RWPE2 (cell line): ENCODE measurements around the gene ACRV1.

Source experiments
- ATAC-seq: fragments of 200-7000 bp; cut with Tn5 transposase; 3 replicates; pipeline ENCODE4 v1.9.1; 2021; ENCODE audit warnings: low read depth
- DNase-seq: peaks from one replicate; pipeline ENCODE4 v3.0.0-alpha.2; 2020; ENCODE audit warnings: low spot score
- H3K27ac ChIP-seq: fragments of 450-650 bp; 2 replicates; pipeline ENCODE4 v1.5.1; 2017; ENCODE audit warnings: mild to moderate bottlenecking; ENCODE audit not compliant: poor library complexity, severe bottlenecking
- H3K27me3 ChIP-seq: fragments of 250-450 bp; sonication (Bioruptor Pico); 2 replicates; pipeline ENCODE4 v1.5.1; 2021; ENCODE audit warnings: mild to moderate bottlenecking, moderate library complexity; ENCODE audit not compliant: insufficient read depth, poor library complexity, severe bottlenecking
- H3K36me3 ChIP-seq: fragments of 250-450 bp; sonication (Bioruptor Pico); 2 replicates; pipeline ENCODE4 v1.5.1; 2020; ENCODE audit warnings: low read depth, mild to moderate bottlenecking, moderate library complexity
- H3K4me1 ChIP-seq: fragments of 250-450 bp; sonication (Bioruptor Pico); 2 replicates; pipeline ENCODE4 v1.5.1; 2021; ENCODE audit warnings: mild to moderate bottlenecking, moderate library complexity; ENCODE audit not compliant: insufficient read depth, poor library complexity, severe bottlenecking
- H3K4me3 ChIP-seq: fragments of 250-450 bp; sonication (Bioruptor Pico); 2 replicates; pipeline ENCODE4 v1.5.1; 2021; ENCODE audit warnings: mild to moderate bottlenecking, moderate library complexity; ENCODE audit not compliant: severe bottlenecking
- H3K9me3 ChIP-seq: fragments of 250-450 bp; sonication (Bioruptor Pico); 2 replicates; pipeline ENCODE4 v1.5.1; 2021; ENCODE audit warnings: mild to moderate bottlenecking, moderate library complexity; ENCODE audit not compliant: severe bottlenecking
- CTCF ChIP-seq: fragments of 450-650 bp; IDR thresholded peaks from one replicate; pipeline ENCODE4 v1.5.1; 2017; ENCODE audit warnings: mild to moderate bottlenecking, moderate library complexity; ENCODE audit not compliant: poor library complexity, severe bottlenecking

Gene ACRV1

GRCh38 chr11:125645871-125646270 is 34.8 kb downstream of the ACRV1 start:
- ATAC-seq: no peak

GRCh38 chr11:125638315-125638714 is 42.3 kb downstream of the ACRV1 start:
- Histone ChIP-seq H3K4me3 (no peak overlapping the region), H3K4me1 (no peaks in the 10 kb centered on the region), H3K27ac (no peak overlapping the region), H3K27me3 (no peaks in the 10 kb centered on the region), H3K9me3 (no peaks in the 10 kb centered on the region), H3K36me3 (peaks cover 90% of the 10 kb centered on the region)
- TF ChIP-seq CTCF: no peak
- DNase-seq (no peak), ATAC-seq (no peak)

More at GRCh38 chr11:125645871-125646270, 34.8 kb downstream of the ACRV1 start:
- no peaks in the 10 kb centered on the region for H3K9me3 ChIP-seq
- no peaks in the 10 kb centered on the region for H3K27me3 ChIP-seq
- H3K4me3 ChIP-seq: no peak overlapping the region
- no peak for DNase-seq
- peaks cover 94% of the 10 kb centered on the region for H3K36me3 ChIP-seq
- H3K27ac ChIP-seq: no peak overlapping the region
- no peaks in the 10 kb centered on the region for H3K4me1 ChIP-seq
- TF ChIP-seq CTCF: no peak

GRCh38 chr11:125637840-125638239 is 42.8 kb downstream of the ACRV1 start:
- DNase-seq (no peak), ATAC-seq (no peak)
- Histone ChIP-seq H3K36me3 (peaks cover 93% of the 10 kb centered on the region), H3K4me1 (no peaks in the 10 kb centered on the region), H3K27ac (no peak overlapping the region), H3K9me3 (no peaks in the 10 kb centered on the region), H3K27me3 (no peaks in the 10 kb centered on the region), H3K4me3 (no peak overlapping the region)
- no peak for TF ChIP-seq CTCF

- Histone ChIP-seq H3K27me3 (no peaks in the 10 kb centered on the region), H3K4me3 (peak overlapping the region; percentile 62), H3K36me3 (peaks cover 60% of the 10 kb centered on the region), H3K27ac (peak overlapping the region; percentile 86), H3K9me3 (no peaks in the 10 kb centered on the region), H3K4me1 (peaks cover 17% of the 10 kb centered on the region)
- DNase-seq (no peak), ATAC-seq (no peak)
- TF ChIP-seq CTCF: no peak
These were observed 53.3 kb downstream of the ACRV1 start for GRCh38 chr11:125627236-125627910.

DNA sequence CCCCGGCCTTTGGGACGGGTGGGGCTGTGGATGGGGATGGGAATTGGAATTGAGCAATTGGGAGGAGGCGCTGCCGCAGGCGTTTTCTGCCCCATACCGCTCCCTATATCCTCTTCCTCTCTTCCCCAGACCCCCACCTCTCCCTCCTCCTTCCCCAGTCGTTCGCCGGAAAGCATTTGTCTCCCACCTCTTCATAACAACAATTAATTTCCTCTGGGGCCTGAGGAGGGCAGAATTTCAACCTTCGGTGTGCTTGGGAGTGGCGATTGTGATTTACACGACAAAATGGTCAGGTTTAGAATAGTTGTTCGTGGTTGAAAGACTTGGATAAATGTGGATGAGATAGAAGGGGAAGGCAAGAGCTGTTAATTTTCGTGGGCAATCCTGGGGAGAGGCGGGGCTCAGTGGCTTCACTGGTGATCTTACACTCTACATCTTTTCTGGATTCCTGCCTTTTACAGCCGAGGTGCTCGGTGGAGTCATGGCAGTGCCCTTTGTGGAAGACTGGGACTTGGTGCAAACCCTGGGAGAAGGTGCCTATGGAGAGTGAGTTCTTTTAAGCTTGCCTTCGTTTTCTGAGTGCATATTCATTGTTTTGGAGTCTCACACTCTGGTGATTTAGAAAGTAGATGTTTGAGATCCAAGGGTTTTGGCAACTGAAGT is 54.2 kb downstream of the ACRV1 start:
- Histone ChIP-seq H3K27ac (peak overlapping the region; percentile 86), H3K27me3 (no peaks in the 10 kb centered on the region), H3K4me3 (peak overlapping the region; percentile 62), H3K36me3 (peaks cover 61% of the 10 kb centered on the region), H3K4me1 (peaks cover 23% of the 10 kb centered on the region), H3K9me3 (no peaks in the 10 kb centered on the region)
- TF ChIP-seq CTCF: peak; percentile 56
- no peak for DNase-seq
- peak; percentile 17 for ATAC-seq
